SK-N-SH (cell line): ENCODE results near the gene SRRM2. TPM values are rescaled to one million over a fixed set of nuclear protein-coding genes. Genes with fewer than 3 reads are reported as not detected.

ENCODE experiments used
- CTCF ChIA-PET: fragments of 300-600, 350-600 bp; formaldehyde crosslinking; extraction: SDS; loops from one replicate; lab custom pipeline; 2021; lab: Yijun Ruan, JAX
- POLR2A ChIA-PET: fragments of 350-600 bp; sonication (Branson Sonifier 250); formaldehyde crosslinking; extraction: SDS; loops from one replicate; lab custom pipeline; 2020; ENCODE audit warnings: antibody characterized with exemption, inconsistent platforms; lab: Yijun Ruan, JAX
- DNase-seq: peaks from one replicate; pipeline ENCODE4 v3.0.0; 2012
- H2AFZ ChIP-seq: fragments of 200-600 bp; sonication (generic); 2 replicates; pipeline ENCODE4 v1.8.1; 2016; ENCODE audit warnings: antibody characterized with exemption, mild to moderate bottlenecking, low read depth
- H3F3A ChIP-seq: fragments of 200-600 bp; sonication (generic); replicated peaks from 2 replicates; pipeline ENCODE3; 2016; ENCODE audit warnings: antibody characterized with exemption, mild to moderate bottlenecking; ENCODE audit not compliant: insufficient read depth
- H3K27ac ChIP-seq, 2 experiments: fragments of 200-500 bp in 1 of 2; fragments of 200-600 bp in 1 of 2; sonication (Bioruptor generic) in 1 of 2; sonication (generic), shearing (Covaris generic) in 1 of 2; 2 replicates each; pipeline versions ENCODE4 v1.5.1 to v1.6.1; 2014 to 2016; ENCODE audit warnings: low read depth in 2 of 2, inconsistent platforms in 1 of 2, low read length in 1 of 2, mild to moderate bottlenecking in 1 of 2, mixed read lengths in 1 of 2
- H3K27me3 ChIP-seq: fragments of 200-600 bp; sonication (generic), shearing (Covaris generic); 2 replicates; pipeline ENCODE4 v1.6.1; 2016; ENCODE audit warnings: mixed run types; ENCODE audit not compliant: insufficient read depth
- H3K36me3 ChIP-seq, 2 experiments: fragments of 200-500 bp in 1 of 2; fragments of 200-600 bp in 1 of 2; sonication (Bioruptor generic) in 1 of 2; sonication (generic) in 1 of 2; replicated peaks in 1 of 2; 2 replicates each; pipeline versions ENCODE3 to v1.5.1; 2014 to 2016; ENCODE audit warnings: low read length in 1 of 2, mild to moderate bottlenecking in 1 of 2; ENCODE audit not compliant: insufficient read depth in 2 of 2, control insufficient read depth in 1 of 2
- H3K4me1 ChIP-seq, 2 experiments: fragments of 200-500 bp in 1 of 2; fragments of 200-600 bp in 1 of 2; sonication (Bioruptor generic) in 1 of 2; sonication (generic), shearing (Covaris generic) in 1 of 2; 2 replicates each; pipeline versions ENCODE4 v1.5.1 to v1.6.1; 2014 to 2016; ENCODE audit warnings: low read depth in 1 of 2, low read length in 1 of 2, mixed run types in 1 of 2; ENCODE audit not compliant: insufficient read depth in 2 of 2, control insufficient read depth in 1 of 2
- H3K4me2 ChIP-seq: fragments of 200-600 bp; sonication (generic), shearing (Covaris generic); 2 replicates; pipeline ENCODE4 v1.6.1; 2017; ENCODE audit warnings: mixed run types
- H3K4me3 ChIP-seq, 2 experiments: fragments of 200-500 bp in 1 of 2; fragments of 200-600 bp in 1 of 2; sonication (Bioruptor generic) in 1 of 2; sonication (generic), shearing (Covaris generic) in 1 of 2; 2 replicates each; pipeline versions ENCODE4 v1.5.1 to v1.8.1; 2014 to 2016; ENCODE audit warnings: low read depth in 2 of 2, inconsistent platforms in 1 of 2, low read length in 1 of 2, mild to moderate bottlenecking in 1 of 2, mixed read lengths in 1 of 2, moderate library complexity in 1 of 2
- H3K79me2 ChIP-seq: fragments of 200-600 bp; sonication (generic); 2 replicates; pipeline ENCODE4 v1.8.1; 2017; ENCODE audit warnings: mild to moderate bottlenecking; ENCODE audit not compliant: insufficient read depth
- H3K9ac ChIP-seq: fragments of 200-600 bp; sonication (generic); 2 replicates; pipeline ENCODE4 v1.6.1; 2017; ENCODE audit warnings: mixed run types
- H3K9me2 ChIP-seq: fragments of 200-600 bp; sonication (generic); 2 replicates; pipeline ENCODE4 v1.6.1; 2017; ENCODE audit warnings: mixed run types
- H3K9me3 ChIP-seq: fragments of 200-600 bp; sonication (generic); 2 replicates; pipeline ENCODE4 v1.6.1; 2017; ENCODE audit warnings: mixed run types, mild to moderate bottlenecking, moderate library complexity
- H4K20me1 ChIP-seq: fragments of 200-600 bp; sonication (generic); 2 replicates; pipeline ENCODE4 v1.6.1; 2017; ENCODE audit warnings: mild to moderate bottlenecking, mixed run types; ENCODE audit not compliant: insufficient read depth
- CHD2 ChIP-seq: fragments of 150-350 bp; IDR thresholded peaks from 2 replicates; pipeline ENCODE4 v1.6.1; 2018; ENCODE audit warnings: low read length; ENCODE audit not compliant: partially characterized antibody
- CTCF ChIP-seq: fragments of 200-600 bp; sonication (generic); IDR thresholded peaks from 2 replicates; pipeline ENCODE4 v1.6.1; 2017; ENCODE audit warnings: antibody characterized with exemption, mild to moderate bottlenecking, moderate library complexity
- FOXJ3 ChIP-seq: sonication (generic); formaldehyde crosslinking; IDR thresholded peaks from 2 replicates; pipeline ENCODE4 v1.5.1; 2020; ENCODE audit warnings: mild to moderate bottlenecking, missing genetic modification reagents
- FOXM1 ChIP-seq: IDR thresholded peaks from 2 replicates; pipeline ENCODE4 v1.4.0; 2012; ENCODE audit warnings: low read depth, mild to moderate bottlenecking
- IRF3 ChIP-seq: fragments of 150-350 bp; IDR thresholded peaks from 2 replicates; pipeline ENCODE4 v1.6.1; 2016; ENCODE audit warnings: mild to moderate bottlenecking, low read depth, low read length
- MEF2A ChIP-seq: IDR thresholded peaks from 2 replicates; pipeline ENCODE4 v1.4.0; 2012; ENCODE audit warnings: low read depth, borderline replicate concordance
- MXI1 ChIP-seq: IDR thresholded peaks from 2 replicates; pipeline ENCODE4 v1.6.1; 2012; ENCODE audit warnings: mild to moderate bottlenecking, low read depth, low read length, improper control_type of control experiment
- NFIC ChIP-seq: IDR thresholded peaks from 2 replicates; pipeline ENCODE4 v1.4.0; 2012; ENCODE audit warnings: borderline replicate concordance
- NRF1 ChIP-seq: IDR thresholded peaks from 2 replicates; pipeline ENCODE4 v1.6.1; 2012; ENCODE audit warnings: low read depth, mild to moderate bottlenecking, low read length
- POLR2AphosphoS5 ChIP-seq: IDR thresholded peaks from 2 replicates; pipeline ENCODE4 v1.6.1; 2012; ENCODE audit warnings: low read depth, low read length
- SIN3A ChIP-seq: IDR thresholded peaks from 2 replicates; pipeline ENCODE4 v1.6.1; 2012; ENCODE audit warnings: low read depth, mild to moderate bottlenecking, low read length, moderate library complexity, borderline replicate concordance
- SMC3 ChIP-seq: IDR thresholded peaks from 2 replicates; pipeline ENCODE4 v1.6.1; 2012; ENCODE audit warnings: low read depth, low read length, improper control_type of control experiment
- TAF1 ChIP-seq: IDR thresholded peaks from 2 replicates; pipeline ENCODE4 v1.6.1; 2012; ENCODE audit warnings: low read depth, mild to moderate bottlenecking, low read length, moderate library complexity, borderline replicate concordance
- TEAD4 ChIP-seq: IDR thresholded peaks from 2 replicates; pipeline ENCODE4 v1.4.0; 2012; ENCODE audit warnings: mild to moderate bottlenecking, borderline replicate concordance; ENCODE audit not compliant: insufficient read depth
- WGBS: methylation state at CpG from one replicate; pipeline ENCODE4 v1.1.6; 2017; ENCODE audit warnings: low lambda C conversion rate; 5-methylcytosine and 5-hydroxymethylcytosine counted together
- polyA plus RNA-seq, 3 experiments: library from polyadenylated mRNA; depleted of rRNA; stranded (reverse); fragments of >200 nt; gene quantifications; 2 replicates each; pipeline ENCODE4 v1.2.3, GENCODE V29; 2012
- TF ChIP-seq, protein P1 (sequence below): IDR thresholded peaks from 2 replicates; pipeline ENCODE4 v1.6.1; 2012; ENCODE audit warnings: mild to moderate bottlenecking, low read depth, low read length, moderate library complexity

SRRM2 gene
- polyA plus RNA-seq, 1 of the 3 experiments (the other 2 are of a cell fraction) = 143 TPM

DNA sequence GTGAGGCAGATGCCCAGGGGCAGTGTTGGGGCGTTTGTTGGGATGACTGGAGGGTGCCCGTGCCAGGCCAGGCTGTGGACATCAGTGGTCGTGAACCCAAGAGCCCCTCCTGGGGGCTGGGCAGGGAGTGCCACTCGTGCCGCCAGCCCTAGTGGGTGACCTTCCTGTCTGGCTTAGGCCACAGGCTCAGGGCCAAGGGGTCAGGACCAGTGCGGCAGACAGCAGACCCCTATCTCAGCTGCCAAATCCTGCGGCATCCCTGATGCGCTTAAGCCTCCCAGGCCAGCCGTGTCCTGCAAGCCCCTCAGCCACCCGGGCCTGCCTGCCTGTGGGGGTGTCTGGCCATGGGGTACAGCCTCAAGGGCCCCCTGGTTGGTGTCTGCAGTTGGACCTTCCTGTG lies 47.1 kb upstream of the SRRM2 start:
- Histone ChIP-seq H3K4me2 (no peak overlapping the region), H3K9ac (no peak overlapping the region), H4K20me1 (no peaks in the 10 kb centered on the region), H3F3A (no peaks in the 10 kb centered on the region), H3K4me3 (no peak overlapping the region), H3K9me3 (no peaks in the 10 kb centered on the region), H3K27me3 (no peaks in the 10 kb centered on the region), H2AFZ (no peak overlapping the region), H3K27ac (no peak overlapping the region), H3K9me2 (no peaks in the 10 kb centered on the region), H3K4me1 (no peaks in the 10 kb centered on the region), H3K36me3 (peaks cover 0 to 70% of the 10 kb centered on the region in 2 experiments), H3K79me2 (0 out of 2 replicates have a peak, but pooled peaks cover 4% of the 10 kb centered on the region)
- ChIA-PET CTCF (interaction anchor here (0.7 kb wide), 1 partner anchor 222 kb away, joined by 3 read pairs; no protein-coding TSS in a partner anchor), POLR2A (no interaction called here)
- DNase-seq = no peak
- no peak for TF ChIP-seq TEAD4
- no peak for TF ChIP-seq NFIC
- TF ChIP-seq TAF1 = no peak
- no peak for TF ChIP-seq FOXM1
- TF ChIP-seq NRF1 = no peak
- TF ChIP-seq, protein P1, sequence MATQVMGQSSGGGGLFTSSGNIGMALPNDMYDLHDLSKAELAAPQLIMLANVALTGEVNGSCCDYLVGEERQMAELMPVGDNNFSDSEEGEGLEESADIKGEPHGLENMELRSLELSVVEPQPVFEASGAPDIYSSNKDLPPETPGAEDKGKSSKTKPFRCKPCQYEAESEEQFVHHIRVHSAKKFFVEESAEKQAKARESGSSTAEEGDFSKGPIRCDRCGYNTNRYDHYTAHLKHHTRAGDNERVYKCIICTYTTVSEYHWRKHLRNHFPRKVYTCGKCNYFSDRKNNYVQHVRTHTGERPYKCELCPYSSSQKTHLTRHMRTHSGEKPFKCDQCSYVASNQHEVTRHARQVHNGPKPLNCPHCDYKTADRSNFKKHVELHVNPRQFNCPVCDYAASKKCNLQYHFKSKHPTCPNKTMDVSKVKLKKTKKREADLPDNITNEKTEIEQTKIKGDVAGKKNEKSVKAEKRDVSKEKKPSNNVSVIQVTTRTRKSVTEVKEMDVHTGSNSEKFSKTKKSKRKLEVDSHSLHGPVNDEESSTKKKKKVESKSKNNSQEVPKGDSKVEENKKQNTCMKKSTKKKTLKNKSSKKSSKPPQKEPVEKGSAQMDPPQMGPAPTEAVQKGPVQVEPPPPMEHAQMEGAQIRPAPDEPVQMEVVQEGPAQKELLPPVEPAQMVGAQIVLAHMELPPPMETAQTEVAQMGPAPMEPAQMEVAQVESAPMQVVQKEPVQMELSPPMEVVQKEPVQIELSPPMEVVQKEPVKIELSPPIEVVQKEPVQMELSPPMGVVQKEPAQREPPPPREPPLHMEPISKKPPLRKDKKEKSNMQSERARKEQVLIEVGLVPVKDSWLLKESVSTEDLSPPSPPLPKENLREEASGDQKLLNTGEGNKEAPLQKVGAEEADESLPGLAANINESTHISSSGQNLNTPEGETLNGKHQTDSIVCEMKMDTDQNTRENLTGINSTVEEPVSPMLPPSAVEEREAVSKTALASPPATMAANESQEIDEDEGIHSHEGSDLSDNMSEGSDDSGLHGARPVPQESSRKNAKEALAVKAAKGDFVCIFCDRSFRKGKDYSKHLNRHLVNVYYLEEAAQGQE = no peak
- no peak for TF ChIP-seq CHD2
- TF ChIP-seq SMC3 = no peak
- TF ChIP-seq FOXJ3 (CRISPR knock-in tag) = no peak
- TF ChIP-seq SIN3A = no peak
- TF ChIP-seq POLR2AphosphoS5 = no peak
- no peak for TF ChIP-seq CTCF
- no peak for TF ChIP-seq IRF3
- TF ChIP-seq MEF2A = no peak
- no peak for TF ChIP-seq MXI1
- 93% methylated on average over 5 of the region's 10 CpGs for WGBS
